Progenitor cell of endocrine pancreas (in vitro differentiated cells): ENCODE data around the gene TNFRSF1B. TPM values are rescaled to one million over a fixed set of nuclear protein-coding genes. Genes with fewer than 3 reads are reported as not detected.

Source experiments
- DNase-seq: peaks from one replicate; pipeline ENCODE4 v3.0.0; 2021; ENCODE audit warnings: low spot score; ENCODE audit not compliant: unreplicated experiment
- H3K27ac Mint-ChIP-seq: 2 replicates; pipeline ENCODE4 v1.8.0; 2021; ENCODE audit warnings: mild to moderate bottlenecking, moderate library complexity, mixed read lengths
- H3K27me3 Mint-ChIP-seq: 2 replicates; pipeline ENCODE4 v1.8.0; 2021; ENCODE audit warnings: mixed read lengths
- H3K36me3 Mint-ChIP-seq: 2 replicates; pipeline ENCODE4 v1.8.0; 2022; ENCODE audit warnings: mixed read lengths; ENCODE audit not compliant: insufficient read depth
- H3K4me1 Mint-ChIP-seq: 2 replicates; pipeline ENCODE4 v1.8.0; 2021; ENCODE audit warnings: low read depth, mixed read lengths
- H3K4me3 Mint-ChIP-seq: 2 replicates; pipeline ENCODE4 v1.8.0; 2021; ENCODE audit warnings: low read depth, mild to moderate bottlenecking, moderate library complexity, mixed read lengths
- H3K9me3 Mint-ChIP-seq: 2 replicates; pipeline ENCODE4 v1.8.0; 2021; ENCODE audit warnings: low read depth, mixed read lengths
- total RNA-seq: library from RNA; stranded (reverse); gene quantifications from 2 replicates; pipeline ENCODE4 v1.2.1, GENCODE V29; 2021
- TF ChIP-seq, protein P1 (sequence below): fragments of 200-600 bp; sonication (generic); IDR thresholded peaks from one replicate; pipeline ENCODE4 v1.5.0; 2021; ENCODE audit warnings: antibody characterized with exemption, mild to moderate bottlenecking; ENCODE audit not compliant: unreplicated experiment

The TNFRSF1B gene
- total RNA-seq, 1 donor from 2014 or later, result not detected

DNA sequence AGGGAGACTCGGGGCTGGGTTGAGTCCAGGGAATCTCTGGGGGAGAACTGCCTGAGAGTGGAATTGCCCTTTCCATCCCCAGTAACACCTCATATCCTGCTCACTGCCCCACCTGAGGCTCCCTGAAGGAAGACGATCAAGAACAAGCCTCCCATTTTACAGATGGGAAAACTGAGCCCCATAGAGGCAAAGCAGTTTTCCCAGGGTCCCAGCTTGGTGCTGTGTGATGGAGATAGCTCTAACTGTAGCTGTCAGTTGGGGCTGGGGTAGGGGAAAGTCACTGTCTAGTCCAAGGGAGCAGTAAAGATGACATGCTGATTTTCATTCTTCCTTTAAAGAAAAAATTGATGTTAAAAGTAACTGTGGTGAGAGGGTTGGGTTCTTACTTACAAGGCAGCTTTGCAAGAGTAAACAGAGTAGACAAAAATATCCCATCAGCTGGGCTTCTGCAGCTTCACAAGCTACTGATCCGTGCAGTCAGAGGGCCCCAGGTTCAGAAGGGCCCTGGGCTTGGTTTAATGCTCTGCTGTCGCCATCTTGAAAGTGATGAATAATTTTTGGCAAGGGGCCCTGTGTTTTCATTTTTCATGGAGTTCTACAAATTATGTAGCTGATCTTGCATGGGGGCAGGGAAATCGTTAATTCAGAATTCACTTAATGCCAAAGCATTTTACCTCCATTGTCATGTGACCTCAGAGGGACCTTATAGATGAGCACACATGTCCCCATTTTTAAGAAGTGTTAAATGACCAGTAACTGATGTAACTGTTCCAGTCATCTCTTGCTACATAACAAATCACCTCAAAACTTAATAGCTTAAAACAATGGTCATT, 17.6 kb upstream of the TNFRSF1B start:
- H3K27ac Mint-ChIP-seq, result no peak overlapping the region
- peaks cover 11% of the 10 kb centered on the region for H3K27me3 Mint-ChIP-seq
- H3K9me3 Mint-ChIP-seq, result peaks cover 2% of the 10 kb centered on the region
- no peak overlapping the region for H3K4me3 Mint-ChIP-seq
- DNase-seq, result no peak
- H3K4me1 Mint-ChIP-seq, result peaks cover 3% of the 10 kb centered on the region
- TF ChIP-seq, protein P1, sequence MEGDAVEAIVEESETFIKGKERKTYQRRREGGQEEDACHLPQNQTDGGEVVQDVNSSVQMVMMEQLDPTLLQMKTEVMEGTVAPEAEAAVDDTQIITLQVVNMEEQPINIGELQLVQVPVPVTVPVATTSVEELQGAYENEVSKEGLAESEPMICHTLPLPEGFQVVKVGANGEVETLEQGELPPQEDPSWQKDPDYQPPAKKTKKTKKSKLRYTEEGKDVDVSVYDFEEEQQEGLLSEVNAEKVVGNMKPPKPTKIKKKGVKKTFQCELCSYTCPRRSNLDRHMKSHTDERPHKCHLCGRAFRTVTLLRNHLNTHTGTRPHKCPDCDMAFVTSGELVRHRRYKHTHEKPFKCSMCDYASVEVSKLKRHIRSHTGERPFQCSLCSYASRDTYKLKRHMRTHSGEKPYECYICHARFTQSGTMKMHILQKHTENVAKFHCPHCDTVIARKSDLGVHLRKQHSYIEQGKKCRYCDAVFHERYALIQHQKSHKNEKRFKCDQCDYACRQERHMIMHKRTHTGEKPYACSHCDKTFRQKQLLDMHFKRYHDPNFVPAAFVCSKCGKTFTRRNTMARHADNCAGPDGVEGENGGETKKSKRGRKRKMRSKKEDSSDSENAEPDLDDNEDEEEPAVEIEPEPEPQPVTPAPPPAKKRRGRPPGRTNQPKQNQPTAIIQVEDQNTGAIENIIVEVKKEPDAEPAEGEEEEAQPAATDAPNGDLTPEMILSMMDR, result no peak
- H3K36me3 Mint-ChIP-seq, result no peaks in the 10 kb centered on the region

DNA sequence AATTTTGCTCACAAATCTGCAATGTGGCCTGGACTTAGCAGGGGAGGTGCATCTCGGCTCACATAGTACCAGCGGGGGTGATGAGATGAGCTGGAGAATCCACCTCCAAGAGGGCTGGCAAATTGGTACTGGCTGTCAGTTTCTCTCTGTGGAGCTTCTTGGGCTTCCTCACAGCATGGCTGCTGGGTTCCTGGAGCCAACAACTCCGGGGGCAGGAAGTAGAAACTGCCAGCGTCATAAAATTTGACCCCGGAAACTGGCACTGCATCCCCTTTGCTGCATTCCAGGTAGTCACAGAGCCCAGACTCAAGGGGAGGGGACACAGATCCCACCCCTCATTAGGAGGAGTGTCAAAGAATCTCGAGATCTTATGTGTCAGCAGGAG, 17.0 kb upstream of the TNFRSF1B start:
- no peak for DNase-seq
- Mint-ChIP-seq H3K27me3 (peaks cover 11% of the 10 kb centered on the region), H3K4me3 (no peak overlapping the region), H3K27ac (no peak overlapping the region), H3K4me1 (peaks cover 3% of the 10 kb centered on the region), H3K36me3 (no peaks in the 10 kb centered on the region), H3K9me3 (peaks cover 2% of the 10 kb centered on the region)
- TF ChIP-seq, protein P1, result no peak

DNA sequence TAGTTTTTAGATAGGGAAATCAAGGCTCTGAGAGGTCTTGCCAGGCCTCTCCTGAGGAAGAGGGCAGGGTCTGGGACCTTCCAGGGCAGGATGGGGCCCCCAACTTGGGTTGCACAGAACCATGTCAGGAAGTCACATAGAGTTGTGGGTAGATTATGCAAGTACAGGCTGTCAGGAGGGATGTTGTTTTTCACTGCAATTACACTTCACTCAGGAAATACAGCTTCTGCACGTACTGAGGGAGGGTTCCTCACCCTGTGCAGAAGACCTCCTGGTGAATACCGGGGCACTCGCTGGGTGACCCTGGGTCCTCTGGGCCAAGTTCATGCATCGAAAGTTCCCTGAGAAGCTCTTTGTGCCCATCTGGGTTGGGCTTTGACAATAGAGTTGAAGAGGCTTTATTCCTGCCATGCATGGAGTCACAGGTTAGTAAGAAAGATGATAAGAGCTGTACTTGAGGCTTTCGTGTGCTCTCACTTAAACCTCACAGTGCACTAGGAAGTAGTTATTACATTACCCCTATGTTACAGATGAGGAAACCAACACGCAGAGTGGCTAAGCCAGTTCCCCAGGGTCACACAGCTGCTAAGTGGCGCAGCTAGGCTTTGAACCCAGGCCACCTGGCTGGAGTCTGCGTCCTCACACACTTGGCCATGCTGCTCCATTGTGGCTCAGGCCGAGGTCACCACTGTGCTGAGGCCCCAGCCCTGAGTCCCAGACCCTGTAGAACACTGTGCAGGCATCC, 16.2 kb upstream of the TNFRSF1B start:
- Mint-ChIP-seq H3K36me3 (no peaks in the 10 kb centered on the region), H3K27ac (no peak overlapping the region), H3K9me3 (peaks cover 2% of the 10 kb centered on the region), H3K4me1 (peaks cover 3% of the 10 kb centered on the region), H3K4me3 (no peak overlapping the region), H3K27me3 (peaks cover 16% of the 10 kb centered on the region)
- TF ChIP-seq, protein P1, result no peak
- DNase-seq, result no peak

DNA sequence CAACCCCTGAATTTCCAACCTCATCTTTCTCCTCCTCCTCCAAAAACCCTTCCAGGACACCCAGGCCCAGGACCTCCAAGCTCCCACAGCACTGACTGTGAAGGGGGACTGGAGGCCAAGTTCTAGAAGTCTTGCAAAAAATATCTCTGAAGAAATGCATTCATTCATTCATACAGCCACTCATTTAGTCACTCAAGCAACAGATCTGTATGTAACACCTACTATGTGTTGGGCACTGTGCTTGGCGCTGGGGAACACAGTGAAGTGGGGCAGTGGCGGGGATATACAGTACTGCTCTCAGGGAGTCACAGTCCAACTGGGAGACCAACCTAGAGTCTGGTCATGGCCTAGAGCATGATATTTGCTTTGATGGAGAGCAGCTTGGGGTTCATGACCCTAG, 15.3 kb upstream of the TNFRSF1B start:
- DNase-seq, result no peak
- Mint-ChIP-seq H3K36me3 (no peaks in the 10 kb centered on the region), H3K4me3 (no peak overlapping the region), H3K27ac (no peak overlapping the region), H3K27me3 (peaks cover 16% of the 10 kb centered on the region), H3K9me3 (peaks cover 2% of the 10 kb centered on the region), H3K4me1 (peaks cover 3% of the 10 kb centered on the region)
- TF ChIP-seq, protein P1, result no peak

DNA sequence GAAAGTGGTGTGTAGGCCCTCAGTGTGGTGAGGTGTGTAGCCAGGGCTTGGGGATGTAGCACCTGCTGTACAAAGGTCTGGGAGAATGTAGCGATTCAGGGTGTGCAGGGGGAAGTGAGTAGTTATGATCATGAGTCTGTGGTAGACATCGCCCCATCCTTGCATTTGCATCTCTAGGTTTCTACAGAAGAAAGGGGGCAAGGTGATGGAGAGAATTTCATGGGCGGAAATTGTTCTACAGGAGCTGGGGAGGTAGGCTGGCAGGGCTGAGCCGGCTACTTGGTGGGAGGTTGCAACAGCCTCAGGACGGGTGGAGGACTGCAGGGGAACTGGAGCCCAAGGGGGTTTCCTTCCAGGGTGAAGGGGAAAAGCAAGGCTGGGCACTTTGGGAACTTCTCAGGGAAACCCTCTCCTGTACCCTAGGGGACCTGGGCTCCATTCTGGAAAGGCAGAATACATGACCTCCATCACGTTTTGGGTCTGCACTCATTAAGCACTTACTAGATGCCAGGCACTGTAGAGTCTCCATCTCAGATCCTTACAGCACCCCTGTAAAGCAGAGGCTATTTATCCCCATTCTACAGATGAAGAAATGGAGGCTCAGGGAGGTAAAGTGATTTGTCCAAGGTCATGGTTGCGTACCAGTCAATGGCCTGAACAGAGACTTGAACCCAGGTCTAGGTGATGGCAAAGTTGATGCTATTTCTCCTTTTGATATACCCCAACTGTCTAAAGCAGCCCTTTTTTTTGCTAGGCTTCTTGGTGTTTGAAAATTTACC, 14.5 kb upstream of the TNFRSF1B start:
- TF ChIP-seq, protein P1, result no peak
- Mint-ChIP-seq H3K9me3 (peaks cover 2% of the 10 kb centered on the region), H3K4me1 (no peaks in the 10 kb centered on the region), H3K4me3 (no peak overlapping the region), H3K27me3 (peaks cover 19% of the 10 kb centered on the region), H3K27ac (no peak overlapping the region), H3K36me3 (no peaks in the 10 kb centered on the region)
- DNase-seq, result no peak
